HL-60 (cell line): Measurements from ENCODE around the gene SVOP.

ENCODE experiments used
- CTCF ChIP-seq: IDR thresholded peaks from one replicate; pipeline ENCODE4 v1.5.1; 2011; ENCODE audit warnings: low read length, control low read depth, inconsistent platforms; ENCODE audit not compliant: insufficient read depth
- GABPA ChIP-seq: IDR thresholded peaks from 2 replicates; pipeline ENCODE4 v1.6.1; 2012; ENCODE audit warnings: low read depth
- REST ChIP-seq: IDR thresholded peaks from 2 replicates; pipeline ENCODE4 v1.6.1; 2012; ENCODE audit warnings: low read depth; ENCODE audit not compliant: insufficient replicate concordance

GRCh38 chr12:109009766-109010165, 11.1 kb downstream of the SVOP start:
- no peak for TF ChIP-seq CTCF
- TF ChIP-seq GABPA = no peak
- TF ChIP-seq REST = no peak
